Testis (tissue), 3 donors: ENCODE measurements around the gene NOS1. TPM values are rescaled to one million over a fixed set of nuclear protein-coding genes. Genes with fewer than 3 reads are reported as not detected.

ENCODE experiments used
- DNase-seq: peaks from one replicate; pipeline ENCODE4 v3.0.0-alpha.2; 2019
- H3K27ac ChIP-seq, 2 donors: fragments of 200-600 bp; sonication (generic); one replicate each; pipeline ENCODE4 v1.5.1; 2019
- H3K27me3 ChIP-seq: fragments of 200-600 bp; sonication (generic); one replicate; pipeline ENCODE4 v1.5.1; 2019
- H3K36me3 ChIP-seq: fragments of 200-600 bp; sonication (generic); one replicate; pipeline ENCODE4 v1.5.1; 2017; ENCODE audit warnings: low read depth; ENCODE audit errors: missing control alignments
- H3K4me1 ChIP-seq: fragments of 200-600 bp; sonication (generic); one replicate; pipeline ENCODE4 v1.5.1; 2019
- H3K4me3 ChIP-seq, 2 donors: fragments of 200-600 bp; sonication (generic); one replicate each; pipeline ENCODE4 v1.5.1; 2017 to 2019
- H3K9me3 ChIP-seq: fragments of 200-600 bp; sonication (generic); one replicate; pipeline ENCODE4 v1.5.1; 2017
- CTCF ChIP-seq, 3 experiments: fragments of 450-650 bp in 2 of 3; fragments of 200-600 bp in 1 of 3; sonication (generic) in 1 of 3; IDR thresholded peaks; one replicate each; pipeline ENCODE4 v1.5.1; 2016 to 2019; ENCODE audit warnings: antibody characterized with exemption in 3 of 3, mild to moderate bottlenecking in 2 of 3, moderate library complexity in 1 of 3
- POLR2A ChIP-seq: fragments of 450-650 bp; IDR thresholded peaks from one replicate; pipeline ENCODE4 v1.6.1; 2017; ENCODE audit warnings: antibody characterized with exemption, mild to moderate bottlenecking, moderate library complexity
- WGBS, 2 donors: methylation state at CpG; one replicate each; pipeline ENCODE4 v1.1.5; 2018; 5-methylcytosine and 5-hydroxymethylcytosine counted together
- intact Hi-C: fragments of 100-400 bp; cut with DNase I; formaldehyde crosslinking; loops from one replicate; pipeline ENCODE4 v1.15.1; 2023; ENCODE audit warnings: low total_unique reads
- polyA plus RNA-seq: library from polyadenylated mRNA; stranded (reverse); fragments of 350-450 nt; fragmentation: Illumina TruSeq; extraction: RNeasy Lipid Tissue Mini Kit (QIAGEN cat#74804); gene quantifications from one replicate; pipeline ENCODE4 v1.2.3, GENCODE V29; 2014; ENCODE audit warnings: low read depth, low replicate concordance; ENCODE audit not compliant: insufficient read depth
- total RNA-seq, 2 donors: library from RNA; depleted of rRNA; stranded (reverse); fragments of >200 nt; gene quantifications; one replicate each; pipeline ENCODE4 v1.2.3, GENCODE V29; 2016

NOS1 gene
- total and polyA plus RNA-seq, 3 donors from 2014 or later, result 1.5 to 3.8 (median 3.1) TPM

GRCh38 chr12:117192057-117192456 lies 169.4 kb downstream of the NOS1 start:
- Histone ChIP-seq H3K4me1 (no peaks in the 10 kb centered on the region), H3K27me3 (no peaks in the 10 kb centered on the region), H3K27ac (no peak overlapping the region), H3K9me3 (no peaks in the 10 kb centered on the region), H3K4me3 (no peak overlapping the region), H3K36me3 (no peaks in the 10 kb centered on the region)
- DNase-seq, result peak; percentile 35
- no peak for TF ChIP-seq CTCF (IDR thresholded peaks at IDR 0.05)
- TF ChIP-seq POLR2A, result no peak
- 77 to 80% methylated on average over 2 of the region's 2 CpGs for WGBS, 2 donors
- intact Hi-C loops, result no loop called here

GRCh38 chr12:117190210-117190781 lies 171.1 kb downstream of the NOS1 start, which contains the start of gene FBXO21:
TSS of gene FBXO21 (minus strand) at chr12:117190470. CDS start at chr12:117190456, 14 bp downstream.
- Histone ChIP-seq H3K36me3 (no peaks in the 10 kb centered on the region), H3K9me3 (no peaks in the 10 kb centered on the region), H3K27ac (peak within 1 kb of the TSS; percentile 96 to 97), H3K4me1 (peaks cover 3% of the 10 kb centered on the region), H3K27me3 (no peaks in the 10 kb centered on the region), H3K4me3 (peak within 1 kb of the TSS; percentile 88 to 95)
- DNase-seq, result peak; percentile 95
- TF ChIP-seq CTCF (IDR thresholded peaks at IDR 0.05), result no peak
- peak; percentile 84 for TF ChIP-seq POLR2A
- intact Hi-C loops, result no loop called here
- WGBS, 2 donors, result 1 to 2% methylated on average over 13 to 59 of the region's 59 CpGs

GRCh38 chr12:117189725-117190209 lies 171.7 kb downstream of the NOS1 start:
- Histone ChIP-seq H3K4me1 (peaks cover 3% of the 10 kb centered on the region), H3K27ac (peak overlapping the region; percentile 96 to 97), H3K27me3 (no peaks in the 10 kb centered on the region), H3K4me3 (peak overlapping the region; percentile 88 to 95), H3K36me3 (no peaks in the 10 kb centered on the region), H3K9me3 (no peaks in the 10 kb centered on the region)
- TF ChIP-seq POLR2A (no peak), CTCF (IDR thresholded peaks at IDR 0.05) (no peak)
- intact Hi-C loops, result no loop called here
- 1% methylated on average over 11 to 32 of the region's 52 CpGs for WGBS, 2 donors
- DNase-seq, result no peak

- Histone ChIP-seq H3K27ac (peak overlapping the region; percentile 96 to 97), H3K9me3 (no peaks in the 10 kb centered on the region), H3K4me3 (peak overlapping the region; percentile 88 to 95), H3K27me3 (no peaks in the 10 kb centered on the region), H3K4me1 (peaks cover 3% of the 10 kb centered on the region), H3K36me3 (no peaks in the 10 kb centered on the region)
- intact Hi-C loops, result no loop called here
- TF ChIP-seq CTCF (IDR thresholded peaks at IDR 0.05) (no peak), POLR2A (no peak)
- WGBS, 2 donors, result 8 to 13% methylated on average over 25 of the region's 25 CpGs
- peak; percentile 49 for DNase-seq
These were observed 172.3 kb downstream of the NOS1 start for GRCh38 chr12:117188961-117189724.
